GM13976 (cell line): Measurements from ENCODE around the gene FOXO3.

Experiments used
- DNase-seq: peaks from one replicate; pipeline ENCODE4 v3.0.0; 2012; ENCODE audit warnings: low spot score
- in situ Hi-C: fragments of 300-500 bp; cut with MboI; formaldehyde crosslinking; loops from one replicate; pipeline ENCODE4 v1.12.0; 2022; ENCODE audit warnings: low sequenced_read_pairs, mixed read lengths, inconsistent platforms; ENCODE audit not compliant: unreplicated experiment
- TF ChIP-seq, protein P1 (sequence below): IDR thresholded peaks from 2 replicates; pipeline ENCODE4 v1.5.1; 2012; ENCODE audit warnings: borderline replicate concordance, mild to moderate bottlenecking; ENCODE audit not compliant: insufficient read depth; ENCODE audit errors: extremely low read depth, missing control alignments, control extremely low read depth

Gene FOXO3

DNA sequence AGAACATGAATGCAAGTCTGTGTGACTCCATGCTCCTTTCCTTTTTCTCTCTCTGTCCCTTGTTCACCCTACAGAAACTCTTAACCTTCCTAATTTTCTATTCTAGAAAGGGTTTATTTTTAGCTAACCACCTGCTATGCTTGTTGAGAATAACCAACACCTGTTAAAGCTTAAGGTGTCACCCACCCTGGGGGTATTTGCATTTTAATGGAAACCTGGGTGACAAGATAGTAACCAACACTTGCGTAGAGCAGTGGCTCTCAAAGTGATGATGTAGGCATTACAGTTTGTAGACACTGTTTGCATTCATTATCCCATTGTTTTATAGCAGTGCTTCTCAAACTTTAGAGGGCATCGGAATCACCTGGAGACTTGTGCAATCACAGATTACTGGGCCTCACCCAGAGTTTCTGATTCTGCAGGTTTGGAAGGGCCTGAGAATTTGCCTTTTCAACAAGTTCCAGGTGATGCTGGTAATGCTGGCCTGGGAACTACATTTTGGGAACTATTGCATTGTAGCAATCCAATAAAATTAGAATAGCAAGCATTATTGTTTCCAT lies 173.1 kb downstream of the FOXO3 start:
- TF ChIP-seq, protein P1, sequence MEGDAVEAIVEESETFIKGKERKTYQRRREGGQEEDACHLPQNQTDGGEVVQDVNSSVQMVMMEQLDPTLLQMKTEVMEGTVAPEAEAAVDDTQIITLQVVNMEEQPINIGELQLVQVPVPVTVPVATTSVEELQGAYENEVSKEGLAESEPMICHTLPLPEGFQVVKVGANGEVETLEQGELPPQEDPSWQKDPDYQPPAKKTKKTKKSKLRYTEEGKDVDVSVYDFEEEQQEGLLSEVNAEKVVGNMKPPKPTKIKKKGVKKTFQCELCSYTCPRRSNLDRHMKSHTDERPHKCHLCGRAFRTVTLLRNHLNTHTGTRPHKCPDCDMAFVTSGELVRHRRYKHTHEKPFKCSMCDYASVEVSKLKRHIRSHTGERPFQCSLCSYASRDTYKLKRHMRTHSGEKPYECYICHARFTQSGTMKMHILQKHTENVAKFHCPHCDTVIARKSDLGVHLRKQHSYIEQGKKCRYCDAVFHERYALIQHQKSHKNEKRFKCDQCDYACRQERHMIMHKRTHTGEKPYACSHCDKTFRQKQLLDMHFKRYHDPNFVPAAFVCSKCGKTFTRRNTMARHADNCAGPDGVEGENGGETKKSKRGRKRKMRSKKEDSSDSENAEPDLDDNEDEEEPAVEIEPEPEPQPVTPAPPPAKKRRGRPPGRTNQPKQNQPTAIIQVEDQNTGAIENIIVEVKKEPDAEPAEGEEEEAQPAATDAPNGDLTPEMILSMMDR, result no peak
- in situ Hi-C loops, result no loop called here

More for the DNA sequence above, 173.1 kb downstream of the FOXO3 start:
- no peak for DNase-seq
